ENCODE measurements around the gene PTCD2.

DNA sequence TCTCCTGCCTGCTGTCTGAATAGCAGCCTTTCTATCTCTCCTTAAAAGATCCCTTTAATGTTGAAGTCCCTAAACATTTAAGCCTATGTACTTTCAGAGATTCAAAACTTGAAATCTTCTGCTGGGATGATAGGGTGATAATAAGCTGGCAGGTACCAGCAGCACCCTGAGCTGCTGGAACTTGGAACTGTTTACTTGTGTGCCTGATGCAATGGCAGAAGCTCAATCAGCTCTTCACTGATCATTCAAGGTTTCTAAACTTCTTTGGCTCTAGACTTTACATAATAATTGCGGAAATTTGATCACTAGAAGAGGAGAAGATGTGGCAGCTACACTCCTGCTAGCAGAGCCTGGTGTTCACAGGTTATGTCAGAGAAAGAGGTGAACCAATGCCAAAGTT lies 27.8 kb upstream of the PTCD2 start:
- TF ChIP-seq CTCF (conservative IDR thresholded peaks at IDR 0.05; ENCODE audit: low read depth, low read length) = no peak
- no peak for TF ChIP-seq EZH2 (IDR thresholded peaks at IDR 0.05; ENCODE audit: borderline replicate concordance, low read depth, low read length, poor library complexity, severe bottlenecking)
